Right atrium auricular region (tissue), 2 donors: ENCODE measurements around the gene CPT2. TPM values are rescaled to one million over a fixed set of nuclear protein-coding genes. Genes with fewer than 3 reads are reported as not detected.

ENCODE experiments used
- DNase-seq: peaks from one replicate; pipeline ENCODE4 v3.0.0-alpha.2; 2019; ENCODE audit warnings: low spot score
- H3K27ac ChIP-seq, 2 donors: fragments of 200-600 bp; sonication (generic); 1 replicate in 1 of 2; 2 replicates in 1 of 2; pipeline ENCODE4 v1.5.1; 2016 to 2019
- H3K27me3 ChIP-seq, 2 donors: fragments of 200-600 bp; sonication (generic); one replicate each; pipeline versions ENCODE4 v1.5.1 to v1.6.0; 2017 to 2019
- H3K36me3 ChIP-seq: fragments of 200-600 bp; sonication (generic); one replicate; pipeline ENCODE4 v1.5.1; 2016
- H3K4me1 ChIP-seq, 2 donors: fragments of 200-600 bp; sonication (generic); one replicate each; pipeline versions ENCODE4 v1.5.1 to v1.6.0; 2017 to 2019
- H3K4me3 ChIP-seq, 2 donors: fragments of 200-600 bp; sonication (generic); 1 replicate in 1 of 2; 2 replicates in 1 of 2; pipeline ENCODE4 v1.5.1; 2017 to 2019; ENCODE audit warnings: mild to moderate bottlenecking in 1 of 2, moderate library complexity in 1 of 2
- H3K9me3 ChIP-seq, 2 donors: fragments of 200-600 bp; sonication (generic); one replicate each; pipeline ENCODE4 v1.5.1; 2019
- total RNA-seq, 2 donors: library from RNA; depleted of rRNA; stranded (reverse); fragments of >200 nt; gene quantifications; one replicate each; pipeline ENCODE4 v1.1.0, GENCODE V29; 2016
- TF ChIP-seq, protein P1 (sequence below), 2 donors: fragments of 200-600 bp; sonication (generic); IDR thresholded peaks; one replicate each; pipeline ENCODE4 v1.5.1; 2019; ENCODE audit warnings: antibody characterized with exemption in 2 of 2

The CPT2 gene
- total RNA-seq, 2 donors from 2014 or later: 16.0 to 33.6 TPM

DNA sequence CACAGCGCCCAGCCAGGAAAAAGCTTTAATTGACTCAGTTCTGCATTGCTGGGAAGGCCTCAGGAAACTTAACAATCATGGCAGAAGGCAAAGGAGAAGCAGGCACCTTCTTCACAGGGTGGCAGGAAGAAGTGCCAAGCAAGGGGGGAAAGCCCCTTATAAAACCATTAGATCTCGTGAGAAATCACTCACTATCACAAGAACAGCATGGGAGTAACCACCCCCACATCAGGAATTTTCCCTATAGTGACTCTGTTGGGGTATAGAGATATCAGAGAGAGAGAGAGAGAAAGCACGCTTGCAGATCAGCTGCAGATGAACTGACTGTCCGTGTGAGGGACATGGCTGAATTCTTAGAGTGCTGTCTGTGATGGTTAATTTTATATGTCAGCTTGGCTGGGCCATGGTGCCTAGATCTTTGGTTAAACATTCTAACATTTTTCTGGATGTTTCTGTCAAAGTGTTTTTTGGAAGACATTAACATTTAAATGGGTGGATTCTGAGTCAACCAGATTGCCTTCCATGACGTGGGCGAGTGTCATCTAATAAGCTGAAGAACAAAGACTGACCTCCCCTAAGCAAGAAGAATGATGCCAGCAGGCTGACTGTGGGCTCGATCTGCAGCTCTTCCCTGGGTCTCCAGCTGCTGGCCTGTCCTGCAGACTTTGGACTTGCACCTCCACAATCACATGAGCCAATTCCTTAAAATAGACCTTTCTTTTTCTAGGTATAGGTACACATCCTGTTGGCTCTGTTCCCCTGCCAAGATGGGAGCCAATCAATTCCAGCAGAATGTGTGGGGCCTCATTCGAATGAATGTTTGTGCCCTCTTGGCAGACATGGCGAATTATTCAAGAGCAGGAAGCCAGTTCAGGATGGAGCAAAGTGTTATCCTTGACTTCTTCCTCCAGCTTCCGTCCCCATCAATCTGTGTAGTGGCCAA is 21.4 kb upstream of the CPT2 start:
- Histone ChIP-seq H3K4me3 (no peak overlapping the region), H3K27me3 (no peaks in the 10 kb centered on the region), H3K27ac (no peak overlapping the region), H3K36me3 (no peaks in the 10 kb centered on the region), H3K4me1 (peaks cover 0 to 19% of the 10 kb centered on the region in 2 donors), H3K9me3 (no peaks in the 10 kb centered on the region)
- no peak for DNase-seq
- TF ChIP-seq, protein P1, sequence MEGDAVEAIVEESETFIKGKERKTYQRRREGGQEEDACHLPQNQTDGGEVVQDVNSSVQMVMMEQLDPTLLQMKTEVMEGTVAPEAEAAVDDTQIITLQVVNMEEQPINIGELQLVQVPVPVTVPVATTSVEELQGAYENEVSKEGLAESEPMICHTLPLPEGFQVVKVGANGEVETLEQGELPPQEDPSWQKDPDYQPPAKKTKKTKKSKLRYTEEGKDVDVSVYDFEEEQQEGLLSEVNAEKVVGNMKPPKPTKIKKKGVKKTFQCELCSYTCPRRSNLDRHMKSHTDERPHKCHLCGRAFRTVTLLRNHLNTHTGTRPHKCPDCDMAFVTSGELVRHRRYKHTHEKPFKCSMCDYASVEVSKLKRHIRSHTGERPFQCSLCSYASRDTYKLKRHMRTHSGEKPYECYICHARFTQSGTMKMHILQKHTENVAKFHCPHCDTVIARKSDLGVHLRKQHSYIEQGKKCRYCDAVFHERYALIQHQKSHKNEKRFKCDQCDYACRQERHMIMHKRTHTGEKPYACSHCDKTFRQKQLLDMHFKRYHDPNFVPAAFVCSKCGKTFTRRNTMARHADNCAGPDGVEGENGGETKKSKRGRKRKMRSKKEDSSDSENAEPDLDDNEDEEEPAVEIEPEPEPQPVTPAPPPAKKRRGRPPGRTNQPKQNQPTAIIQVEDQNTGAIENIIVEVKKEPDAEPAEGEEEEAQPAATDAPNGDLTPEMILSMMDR (IDR thresholded peaks at IDR 0.05): no peak

DNA sequence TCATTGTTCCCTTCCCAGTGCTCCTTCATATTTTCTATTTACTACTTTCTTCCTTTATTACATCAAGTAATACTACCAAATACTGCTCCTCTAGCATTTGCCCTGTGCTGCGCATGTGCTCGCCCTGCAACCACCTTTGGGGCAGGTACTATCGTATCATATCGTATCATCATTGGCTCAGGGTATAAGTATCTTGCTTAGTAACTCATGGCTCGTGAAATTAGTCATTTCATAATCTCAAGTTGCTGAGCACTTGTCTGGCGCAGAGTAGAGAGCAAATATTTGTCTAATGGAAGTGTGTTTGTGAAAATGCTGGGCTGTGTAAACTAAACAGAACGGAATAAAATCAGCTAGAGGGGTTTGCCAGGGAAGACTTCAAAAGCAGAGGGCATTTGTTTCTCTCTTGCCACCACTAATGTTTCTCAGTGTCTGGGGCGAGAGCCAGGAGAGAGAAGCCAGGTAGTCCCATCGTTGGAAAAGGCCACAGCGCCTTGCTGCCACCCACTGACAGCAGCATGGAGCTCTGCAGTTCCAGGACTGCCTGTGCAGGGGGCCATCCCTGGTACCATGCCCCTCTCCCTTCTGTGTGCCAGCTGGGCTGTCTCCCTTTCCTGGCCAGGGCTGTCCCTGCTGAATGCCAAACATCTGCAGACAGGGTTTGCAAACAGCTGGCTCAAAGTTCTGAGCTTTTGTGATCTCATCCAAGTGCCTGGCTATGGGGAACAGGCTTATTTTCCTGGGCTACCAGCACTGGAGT is 20.0 kb upstream of the CPT2 start:
- Histone ChIP-seq H3K36me3 (no peaks in the 10 kb centered on the region), H3K4me3 (no peak overlapping the region), H3K27me3 (no peaks in the 10 kb centered on the region), H3K9me3 (no peaks in the 10 kb centered on the region), H3K27ac (peak overlapping the region; percentile 8 to 32), H3K4me1 (peaks cover 0 to 19% of the 10 kb centered on the region in 2 donors)
- TF ChIP-seq, protein P1 (IDR thresholded peaks at IDR 0.05): peak in 1 of 2 donors; percentile 67
- DNase-seq: no peak

DNA sequence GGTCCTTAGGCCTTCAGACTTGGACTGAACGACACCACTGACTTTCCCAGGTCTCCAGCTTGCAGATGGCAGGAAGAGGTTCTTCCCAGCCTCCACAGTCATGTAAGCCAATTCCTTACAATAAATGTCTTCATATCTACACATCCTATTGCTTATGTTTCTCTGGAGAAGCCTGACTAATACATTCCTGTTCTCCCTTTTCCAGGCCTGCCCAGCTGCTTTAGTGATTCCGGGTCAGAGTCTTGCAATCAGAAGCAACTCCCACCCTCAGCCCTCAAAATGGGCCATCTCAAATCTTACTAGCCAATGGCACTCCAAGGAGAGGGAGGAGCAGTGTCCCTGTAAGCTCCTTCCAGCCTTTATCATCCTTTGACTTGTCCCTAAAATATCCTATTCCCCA is 16.4 kb upstream of the CPT2 start:
- TF ChIP-seq, protein P1 (IDR thresholded peaks at IDR 0.05): no peak
- no peak overlapping the region for H3K4me3 ChIP-seq

DNA sequence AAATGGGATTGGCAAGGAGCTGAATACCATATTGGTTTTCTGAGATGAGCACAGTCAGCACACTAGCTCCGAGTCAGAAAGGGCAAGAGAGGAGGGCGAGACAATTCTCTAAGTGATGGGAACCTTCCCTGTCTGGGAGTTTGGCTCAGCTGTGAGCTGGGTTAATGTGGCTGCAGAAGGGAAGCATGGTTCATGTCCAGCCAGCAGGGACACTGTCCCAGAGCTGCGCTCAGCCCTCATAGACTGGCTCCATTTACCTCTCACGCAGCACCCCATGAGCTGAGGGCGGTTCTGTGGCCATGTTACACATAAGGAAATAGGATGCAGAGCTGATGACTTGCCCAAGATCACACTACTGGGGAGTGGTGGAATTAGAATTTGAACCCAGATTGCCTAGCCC is 15.7 kb upstream of the CPT2 start:
- Histone ChIP-seq H3K4me1 (peaks cover 0 to 29% of the 10 kb centered on the region in 2 donors), H3K27me3 (no peaks in the 10 kb centered on the region), H3K27ac (no peak overlapping the region), H3K36me3 (no peaks in the 10 kb centered on the region), H3K9me3 (no peaks in the 10 kb centered on the region), H3K4me3 (no peak overlapping the region)
- DNase-seq: no peak
- TF ChIP-seq, protein P1 (IDR thresholded peaks at IDR 0.05): no peak

More for the DNA sequence above, 16.4 kb upstream of the CPT2 start:
- Histone ChIP-seq H3K4me1 (peaks cover 0 to 29% of the 10 kb centered on the region in 2 donors), H3K27ac (no peak overlapping the region), H3K36me3 (no peaks in the 10 kb centered on the region), H3K27me3 (no peaks in the 10 kb centered on the region), H3K9me3 (no peaks in the 10 kb centered on the region)
- DNase-seq: no peak

DNA sequence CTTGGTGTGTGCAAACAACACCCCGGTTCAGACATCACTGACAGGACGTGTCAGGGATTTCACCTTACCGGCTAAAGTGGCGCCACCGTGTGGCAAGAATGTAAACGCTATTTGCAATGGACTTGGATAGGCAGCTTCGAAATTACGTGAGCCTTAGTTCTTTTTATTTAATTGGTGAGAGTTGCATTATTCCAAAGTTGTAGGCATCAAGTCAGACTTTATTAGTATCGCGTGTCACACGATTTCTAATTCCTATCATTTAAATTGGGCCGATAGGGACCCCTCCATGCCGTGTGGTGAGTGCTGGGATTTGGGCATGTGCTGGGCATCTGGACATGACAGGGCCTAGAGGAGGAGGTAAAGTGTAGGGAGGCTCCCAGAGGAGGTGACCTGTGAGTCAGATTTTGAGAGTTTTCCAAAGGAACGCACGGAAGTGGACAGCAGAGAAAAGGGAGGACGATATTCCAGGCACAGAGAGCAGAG is 14.5 kb upstream of the CPT2 start:
- no peaks in the 10 kb centered on the region for H3K36me3 ChIP-seq
- TF ChIP-seq, protein P1 (IDR thresholded peaks at IDR 0.05): peak; percentile 70 to 93
- H3K27me3 ChIP-seq: no peaks in the 10 kb centered on the region
- peaks cover 0 to 21% of the 10 kb centered on the region in 2 donors for H3K4me1 ChIP-seq
- DNase-seq: peak; percentile 92
- no peaks in the 10 kb centered on the region for H3K9me3 ChIP-seq
- peak overlapping the region in 1 of 2 donors; percentile 26 for H3K27ac ChIP-seq
- H3K4me3 ChIP-seq: no peak overlapping the region
